ENCODE data around the gene BTRC.

- peak in 3 of 4 donors; percentile 53 to 78 (median 56) for TF ChIP-seq POLR2A (IDR thresholded peaks at IDR 0.05)
- TF ChIP-seq CTCF (IDR thresholded peaks at IDR 0.05): no peak
Measured at GRCh38 chr10:101353692-101354327, at the start of gene BTRC.
